ENCODE results near the gene ELP4.

ELP4 gene

GRCh38 chr11:31818425-31818755 lies 308.8 kb downstream of the ELP4 start:
- no peak for DNase-seq (ENCODE audit: low spot score)
- Histone ChIP-seq H3K27ac (no peak overlapping the region), H3K4me3 (no peak overlapping the region)
- TF ChIP-seq, protein P1, sequence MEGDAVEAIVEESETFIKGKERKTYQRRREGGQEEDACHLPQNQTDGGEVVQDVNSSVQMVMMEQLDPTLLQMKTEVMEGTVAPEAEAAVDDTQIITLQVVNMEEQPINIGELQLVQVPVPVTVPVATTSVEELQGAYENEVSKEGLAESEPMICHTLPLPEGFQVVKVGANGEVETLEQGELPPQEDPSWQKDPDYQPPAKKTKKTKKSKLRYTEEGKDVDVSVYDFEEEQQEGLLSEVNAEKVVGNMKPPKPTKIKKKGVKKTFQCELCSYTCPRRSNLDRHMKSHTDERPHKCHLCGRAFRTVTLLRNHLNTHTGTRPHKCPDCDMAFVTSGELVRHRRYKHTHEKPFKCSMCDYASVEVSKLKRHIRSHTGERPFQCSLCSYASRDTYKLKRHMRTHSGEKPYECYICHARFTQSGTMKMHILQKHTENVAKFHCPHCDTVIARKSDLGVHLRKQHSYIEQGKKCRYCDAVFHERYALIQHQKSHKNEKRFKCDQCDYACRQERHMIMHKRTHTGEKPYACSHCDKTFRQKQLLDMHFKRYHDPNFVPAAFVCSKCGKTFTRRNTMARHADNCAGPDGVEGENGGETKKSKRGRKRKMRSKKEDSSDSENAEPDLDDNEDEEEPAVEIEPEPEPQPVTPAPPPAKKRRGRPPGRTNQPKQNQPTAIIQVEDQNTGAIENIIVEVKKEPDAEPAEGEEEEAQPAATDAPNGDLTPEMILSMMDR (IDR thresholded peaks at IDR 0.05) = no peak

- DNase-seq (ENCODE audit: low spot score) = no peak
- Histone ChIP-seq H3K4me3 (no peak overlapping the region), H3K27ac (no peak overlapping the region)
- TF ChIP-seq, protein P1 (IDR thresholded peaks at IDR 0.05) = no peak
These were observed 309.3 kb downstream of the ELP4 start for GRCh38 chr11:31818874-31819331.

DNA sequence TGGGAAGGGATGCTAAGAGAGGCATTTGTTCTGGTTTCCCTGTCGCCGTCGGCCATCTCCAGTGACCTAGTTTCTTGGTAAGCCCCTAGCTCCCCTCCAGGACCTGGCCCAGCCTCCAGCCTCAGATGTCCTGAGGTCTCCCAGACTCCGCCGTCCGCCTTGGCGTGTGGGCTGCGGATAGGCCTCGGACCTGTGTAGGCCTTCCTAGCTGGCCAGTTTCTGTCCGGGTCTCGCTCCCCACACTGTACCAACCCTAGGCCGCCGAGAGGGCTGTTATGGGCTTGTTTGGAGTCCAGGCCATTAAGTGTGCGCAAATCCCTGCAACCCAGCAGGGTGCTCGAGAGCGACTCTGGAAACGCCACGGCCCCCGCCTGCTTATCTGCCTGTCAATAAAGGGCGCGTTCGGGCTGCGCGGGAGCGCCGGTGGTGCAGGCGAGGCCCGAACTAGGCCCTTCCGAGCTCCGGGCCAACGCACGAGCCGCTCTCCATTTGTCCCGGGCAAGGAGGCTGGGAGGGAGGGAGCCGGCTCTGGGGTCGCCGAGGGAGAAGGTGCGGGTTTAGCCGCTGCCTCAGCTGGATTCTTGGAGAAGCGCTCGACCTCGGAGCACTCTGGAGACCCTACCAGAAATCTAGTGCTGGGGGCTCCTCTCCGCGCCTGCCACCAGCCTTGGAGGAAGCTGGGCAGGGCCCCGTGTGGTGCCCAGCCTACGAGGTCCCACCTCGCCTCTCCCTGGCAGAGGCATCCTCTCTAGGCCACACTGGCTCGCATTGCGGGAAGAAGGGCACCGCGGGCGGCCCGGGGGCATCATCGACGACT lies 310.3 kb downstream of the ELP4 start:
- TF ChIP-seq, protein P1 (IDR thresholded peaks at IDR 0.05) = no peak
- DNase-seq (ENCODE audit: low spot score) = no peak
- Histone ChIP-seq H3K4me3 (no peak overlapping the region), H3K27ac (no peak overlapping the region)

DNA sequence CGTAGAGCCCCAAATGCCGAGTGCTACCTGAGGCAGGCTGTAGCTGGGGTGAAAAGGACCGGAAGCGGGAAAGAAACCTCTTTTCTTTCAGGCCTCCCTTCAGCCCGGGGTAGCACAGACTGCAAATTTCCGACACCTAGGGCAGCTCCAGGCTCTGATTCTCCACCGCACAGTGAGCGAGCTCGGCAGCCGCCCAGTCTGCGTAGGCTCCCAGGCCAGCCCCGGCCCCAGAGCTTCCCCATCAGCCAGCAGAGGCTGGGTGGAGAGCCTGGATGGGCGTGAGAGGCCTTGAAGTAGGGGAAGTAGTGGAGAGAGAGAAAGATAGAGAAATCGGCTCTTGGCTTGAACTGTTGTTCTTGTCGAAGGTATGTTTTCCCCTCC lies 310.9 kb downstream of the ELP4 start:
- no peak overlapping the region for H3K4me3 ChIP-seq
- H3K27ac ChIP-seq = no peak overlapping the region
- DNase-seq (ENCODE audit: low spot score) = no peak
- TF ChIP-seq, protein P1 (IDR thresholded peaks at IDR 0.05) = no peak

DNA sequence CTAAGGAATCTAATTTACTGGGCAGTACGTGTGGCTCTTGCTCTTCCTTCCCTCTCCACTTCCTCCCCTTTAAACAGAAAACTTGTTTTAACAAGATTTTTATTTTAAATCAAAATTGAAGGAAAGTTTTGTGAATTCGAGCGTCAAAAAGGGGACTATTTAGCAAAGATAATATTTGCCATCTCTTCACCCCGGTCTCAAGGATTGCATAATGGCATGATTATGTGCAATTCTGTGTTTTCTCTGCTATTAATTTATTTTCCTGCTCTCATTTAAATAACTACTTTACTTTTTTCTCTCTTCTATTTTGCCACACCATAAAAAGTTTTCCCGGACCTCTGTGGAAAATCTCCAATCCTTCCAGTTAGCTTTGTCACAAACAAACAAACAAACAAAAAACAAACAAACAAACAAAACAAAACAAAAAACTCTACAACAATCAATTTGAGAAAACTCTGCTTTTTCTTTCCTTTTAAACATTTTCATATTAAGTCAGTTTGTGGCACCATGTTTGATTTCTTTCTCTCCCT lies 311.7 kb downstream of the ELP4 start:
- Histone ChIP-seq H3K4me3 (no peak overlapping the region), H3K27ac (no peak overlapping the region)
- TF ChIP-seq, protein P1 (IDR thresholded peaks at IDR 0.05) = no peak
- no peak for DNase-seq (ENCODE audit: low spot score)

DNA sequence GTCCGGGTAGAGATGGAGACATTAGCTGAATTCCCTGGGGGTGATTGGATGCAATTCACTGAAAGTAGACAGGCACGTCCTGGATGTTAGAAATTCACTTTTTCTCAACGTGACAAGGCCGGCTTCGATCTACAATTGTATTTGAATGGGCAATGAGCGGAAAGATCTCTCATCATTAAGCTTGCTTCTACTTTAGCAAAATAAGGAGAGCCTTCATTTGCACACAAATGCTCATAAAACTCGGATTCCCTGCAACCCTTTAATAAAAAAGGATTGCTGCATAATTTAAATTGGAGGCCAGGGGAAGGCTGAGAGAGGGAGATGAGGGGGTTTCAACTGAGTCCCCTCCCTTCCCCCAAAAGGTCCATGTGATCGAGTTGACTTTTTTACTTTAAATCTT lies 312.2 kb downstream of the ELP4 start:
- Histone ChIP-seq H3K27ac (no peak overlapping the region), H3K4me3 (no peak overlapping the region)
- TF ChIP-seq, protein P1 (IDR thresholded peaks at IDR 0.05) = no peak
- DNase-seq (ENCODE audit: low spot score) = no peak

Measured in coronary artery (tissue), 2 donors.